Measurements from ENCODE around the gene FNDC10.
A peak's percentile ranks its signal among the peaks of the same experiment; 100 is the strongest.

Gene FNDC10

GRCh38 chr1:1615256-1616044 lies 15.5 kb upstream of the FNDC10 start, which contains the start of gene MIB2:
Gene MIB2 (plus strand): TSS chr1:1615500. CDS start chr1:1623453, 7,953 bp downstream.
- peak; percentile 99 for DNase-seq

- no peak for DNase-seq
Measured at GRCh38 chr1:1614954-1615255, 15.0 kb upstream of the FNDC10 start.

GRCh38 chr1:1614204-1614953 lies 14.4 kb upstream of the FNDC10 start:
- no peak for DNase-seq

GRCh38 chr1:1613509-1614082 lies 13.7 kb upstream of the FNDC10 start:
- DNase-seq: no peak

GRCh38 chr1:1612104-1612400 lies 12.1 kb upstream of the FNDC10 start:
- DNase-seq: no peak

GRCh38 chr1:1610796-1611195 lies 10.9 kb upstream of the FNDC10 start:
- no peak for DNase-seq

- DNase-seq: no peak
Measured at GRCh38 chr1:1609822-1610485, 10.0 kb upstream of the FNDC10 start.

GRCh38 chr1:1606232-1606631 lies 6.3 kb upstream of the FNDC10 start:
- no peak for DNase-seq

- no peak for DNase-seq
Measured at GRCh38 chr1:1605724-1606123, 5.8 kb upstream of the FNDC10 start.

- DNase-seq: no peak
Measured at GRCh38 chr1:1605034-1605591, 5.2 kb upstream of the FNDC10 start.

- no peak for DNase-seq
Measured at GRCh38 chr1:1604374-1605033, 4.6 kb upstream of the FNDC10 start.

- no peak for DNase-seq
Measured at GRCh38 chr1:1603671-1604373, 3.9 kb upstream of the FNDC10 start.

GRCh38 chr1:1602968-1603506 lies 3.1 kb upstream of the FNDC10 start:
- no peak for DNase-seq

GRCh38 chr1:1602304-1602967 lies 2.5 kb upstream of the FNDC10 start:
- no peak for DNase-seq

- no peak for DNase-seq
Measured at GRCh38 chr1:1601564-1602303, 1.8 kb upstream of the FNDC10 start.

- no peak for DNase-seq
Measured at GRCh38 chr1:1600861-1601563, 1.1 kb upstream of the FNDC10 start.

- peak; percentile 65 for DNase-seq
Measured at GRCh38 chr1:1599030-1599934, 653 bp downstream of the FNDC10 start.

GRCh38 chr1:1598720-1599029 lies 1.3 kb downstream of the FNDC10 start:
- DNase-seq: peak; percentile 54

All from activated CD8-positive, alpha-beta memory T cell treated with anti-CD3 and anti-CD28 coated beads, Interleukin-2, amount 50 U/mL, for 48 hours (primary cell).